ENCODE measurements around the gene TNFRSF18.

The TNFRSF18 gene

GRCh38 chr1:1213345-1214265 is 7.2 kb upstream of the TNFRSF18 start, which contains the start of gene TNFRSF4:
Gene TNFRSF4, minus strand, starts transcription at chr1:1214153. Its CDS starts 26 bp downstream, at chr1:1214127.
- no peak for DNase-seq (ENCODE audit: low read depth, low spot score)

DNA sequence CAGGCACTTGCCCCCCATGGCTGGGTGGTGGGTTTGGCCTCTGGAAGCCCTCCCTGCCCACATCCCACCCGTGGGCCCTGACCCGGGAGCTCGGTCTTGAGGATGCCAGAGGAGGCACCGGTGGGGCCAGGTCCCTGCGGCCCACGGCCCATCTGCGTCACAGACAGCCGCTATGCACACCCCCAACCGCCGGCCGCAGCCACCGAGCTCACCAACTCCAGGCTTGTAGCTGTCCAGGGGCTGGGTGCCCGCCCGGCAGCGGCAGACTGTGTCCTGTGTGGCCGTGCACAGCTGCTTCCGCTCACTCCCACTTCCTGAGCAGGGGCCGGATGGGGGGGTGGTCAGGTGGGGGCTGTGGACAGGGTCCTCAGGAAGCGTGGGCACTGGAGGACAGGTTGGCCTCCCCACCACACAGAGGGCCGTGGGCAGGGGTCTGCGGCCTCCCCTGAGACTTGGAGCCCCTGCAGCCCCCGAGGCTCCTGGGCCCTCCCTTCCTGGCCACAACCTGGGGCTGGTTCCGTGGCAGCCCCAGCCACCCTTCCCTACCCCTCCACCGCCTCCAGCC is 6.5 kb upstream of the TNFRSF18 start:
- no peak for DNase-seq (ENCODE audit: low read depth, low spot score)

DNA sequence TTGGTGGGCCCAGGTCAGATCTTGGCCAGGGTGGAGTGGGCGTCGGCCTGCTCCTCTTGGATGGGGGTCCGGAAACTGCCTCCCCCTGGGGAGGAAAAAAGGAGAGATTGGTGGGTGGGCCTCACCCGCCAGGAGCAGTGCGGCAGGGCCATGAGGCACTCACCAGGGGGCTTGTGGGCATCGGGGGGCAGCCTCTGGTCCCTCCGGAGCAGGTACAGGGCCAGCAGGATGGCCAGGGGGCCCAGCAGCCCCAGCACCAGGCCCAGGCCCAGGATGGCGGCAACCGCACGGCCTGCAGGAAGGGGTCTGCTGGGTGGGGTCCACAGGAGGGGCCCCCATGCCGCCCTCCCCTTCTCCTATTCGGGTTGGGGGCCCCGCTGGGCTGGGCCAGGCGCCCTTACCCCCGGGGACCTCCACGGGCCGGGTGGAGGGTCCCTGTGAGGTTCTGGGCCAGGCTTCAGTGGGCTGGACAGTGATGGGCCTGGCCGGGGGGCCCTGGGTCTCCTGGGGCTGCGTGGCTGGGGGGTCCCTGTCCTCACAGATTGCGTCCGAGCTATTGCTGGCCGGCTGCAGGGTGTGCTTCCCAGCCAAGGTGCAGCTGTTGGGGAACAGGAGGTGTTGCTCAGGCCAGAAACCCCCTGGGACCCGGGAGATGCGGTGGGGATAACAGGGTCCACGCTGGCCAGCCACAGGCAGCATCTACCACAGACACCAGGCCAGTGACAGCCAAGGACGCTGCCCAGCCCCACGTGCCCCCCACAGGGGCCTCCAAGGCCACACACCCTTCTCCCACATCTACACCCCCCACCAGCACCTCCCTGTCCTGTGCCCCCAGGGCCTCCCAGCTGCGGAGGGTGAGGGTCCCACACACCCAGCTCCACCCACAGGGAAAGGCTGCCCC is 5.4 kb upstream of the TNFRSF18 start:
- no peak for DNase-seq (ENCODE audit: low read depth, low spot score)

GRCh38 chr1:1210726-1211540 is 4.5 kb upstream of the TNFRSF18 start:
- DNase-seq (ENCODE audit: low read depth, low spot score), result no peak

DNA sequence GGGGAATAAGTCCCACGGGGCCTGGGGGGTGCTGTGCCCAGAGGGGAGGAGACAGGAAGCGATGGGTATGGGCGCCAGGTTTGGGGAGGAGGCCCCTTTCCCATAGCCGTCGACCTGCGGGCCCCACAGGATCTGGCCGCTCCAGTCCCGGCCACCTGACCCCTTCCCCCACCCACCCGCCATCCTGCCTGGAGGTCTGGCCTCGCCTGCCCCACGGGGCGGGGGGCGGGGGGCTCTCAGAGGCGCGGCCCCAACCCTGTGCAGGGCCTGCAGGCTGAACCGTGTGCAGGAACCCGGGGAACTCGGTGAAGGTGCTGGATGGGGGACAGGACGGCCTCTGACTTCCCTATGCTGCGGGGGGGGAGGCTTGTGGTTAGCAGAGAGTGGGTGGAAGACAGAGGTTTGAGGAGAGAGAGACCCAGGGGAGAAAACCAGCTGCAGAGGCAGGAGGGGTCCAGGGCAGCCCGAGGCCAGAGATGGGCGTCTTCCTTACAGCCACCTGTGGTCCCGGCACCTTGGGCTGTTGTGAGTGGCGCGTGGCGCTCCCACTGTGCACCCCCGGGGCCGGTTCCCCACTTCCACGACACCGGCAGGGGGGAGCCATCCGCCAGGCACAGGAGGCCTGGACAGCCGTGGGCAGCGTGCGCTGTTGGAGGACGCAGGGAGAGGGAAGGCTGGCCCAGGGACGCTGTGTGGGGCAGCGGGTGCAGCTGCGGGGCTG is 2.5 kb upstream of the TNFRSF18 start:
- no peak for DNase-seq (ENCODE audit: low read depth, low spot score)

DNA sequence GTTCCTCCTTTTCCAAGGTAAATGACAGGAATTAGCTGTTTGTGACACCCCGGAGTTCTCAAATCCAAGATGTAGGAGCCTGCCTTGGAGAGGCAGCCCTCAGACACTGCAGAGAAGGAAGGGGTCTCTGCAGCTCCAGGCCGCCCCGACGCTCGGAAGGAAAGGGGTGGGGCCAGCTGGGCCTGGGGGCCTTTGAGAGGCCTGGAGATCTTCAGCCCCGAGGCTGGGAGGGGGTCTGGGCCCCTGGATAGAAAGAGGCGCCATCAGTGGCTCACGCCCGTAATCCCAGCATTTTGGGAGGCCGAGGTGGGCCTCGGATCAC is 1.1 kb upstream of the TNFRSF18 start:
- no peak for DNase-seq (ENCODE audit: low read depth, low spot score)

DNA sequence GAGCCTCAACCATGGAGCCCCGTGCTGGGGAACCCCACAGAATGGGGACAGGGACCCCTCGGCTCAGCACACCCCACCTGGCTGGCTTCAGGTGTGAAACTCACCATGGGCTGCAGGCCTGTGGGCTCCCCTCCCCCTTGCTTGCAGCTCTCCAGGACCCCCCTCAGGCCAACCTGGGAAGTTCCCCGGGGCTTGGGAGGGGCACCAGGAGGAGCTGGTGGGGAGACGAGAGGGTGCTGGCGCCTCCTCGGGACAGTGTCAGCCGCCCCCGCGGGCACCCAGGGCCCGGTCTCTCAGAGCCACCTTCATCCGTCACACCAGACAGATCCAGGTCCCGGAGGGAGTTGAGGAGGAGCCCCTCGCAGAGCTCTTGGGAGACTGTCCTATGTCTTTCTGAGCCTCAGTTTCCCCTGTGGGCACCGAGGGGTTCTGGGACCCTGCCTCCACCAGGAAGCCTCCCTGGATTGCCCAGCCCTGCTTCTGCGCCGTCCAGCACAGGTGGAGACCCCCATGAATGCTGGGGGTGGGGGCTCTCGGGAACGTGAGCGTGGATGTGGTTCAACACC is 657 bp upstream of the TNFRSF18 start:
- no peak for DNase-seq (ENCODE audit: low read depth, low spot score)

- DNase-seq (ENCODE audit: low read depth, low spot score), result no peak
Measured at GRCh38 chr1:1205769-1206375, 520 bp downstream of the TNFRSF18 start.

GRCh38 chr1:1204998-1205768 is 1.2 kb downstream of the TNFRSF18 start:
- no peak for DNase-seq (ENCODE audit: low read depth, low spot score)

GRCh38 chr1:1204425-1204920 is 1.9 kb downstream of the TNFRSF18 start:
- DNase-seq (ENCODE audit: low read depth, low spot score), result no peak

DNA sequence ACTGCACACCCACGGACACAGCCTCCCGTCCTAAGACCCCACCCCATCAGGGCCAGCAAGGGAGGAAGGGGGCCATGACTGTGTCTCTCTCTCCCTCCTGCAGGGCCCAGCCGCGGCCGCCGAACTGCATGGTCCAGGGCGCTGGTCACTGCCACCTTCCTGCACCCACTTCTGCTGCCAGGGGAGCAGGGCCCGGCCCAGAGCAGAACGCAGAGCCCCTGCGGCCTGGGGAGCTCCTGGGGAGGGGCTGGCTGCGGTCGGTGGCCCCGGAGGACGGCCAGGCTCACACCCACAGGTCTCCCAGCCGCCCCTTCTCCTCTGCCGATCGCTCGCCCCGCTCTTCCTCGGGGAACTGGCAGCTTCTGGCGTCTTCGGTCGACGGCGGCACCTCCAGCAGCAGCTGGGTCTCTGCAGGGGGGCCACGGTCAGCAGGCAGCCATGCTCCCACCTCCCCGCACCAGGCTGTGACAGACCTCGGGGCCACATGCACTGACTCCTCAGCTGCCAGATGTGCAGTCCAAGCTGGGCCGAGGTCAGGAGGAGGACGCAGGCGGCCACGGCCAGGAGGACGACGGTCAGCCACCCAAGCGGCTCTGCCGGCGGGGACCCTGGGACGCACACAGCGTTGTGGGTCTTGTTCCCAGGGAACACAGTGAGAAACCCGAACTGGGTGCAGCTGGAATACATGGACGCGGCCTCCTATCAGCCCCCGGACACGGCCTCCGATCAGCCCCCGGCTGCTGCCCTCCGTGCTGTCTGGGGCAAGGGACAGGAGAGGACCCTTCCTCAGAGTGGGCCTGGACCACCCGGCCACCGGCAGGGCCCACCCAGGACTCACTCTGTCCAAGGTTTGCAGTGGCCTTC is 2.6 kb downstream of the TNFRSF18 start:
- DNase-seq (ENCODE audit: low read depth, low spot score), result no peak

DNA sequence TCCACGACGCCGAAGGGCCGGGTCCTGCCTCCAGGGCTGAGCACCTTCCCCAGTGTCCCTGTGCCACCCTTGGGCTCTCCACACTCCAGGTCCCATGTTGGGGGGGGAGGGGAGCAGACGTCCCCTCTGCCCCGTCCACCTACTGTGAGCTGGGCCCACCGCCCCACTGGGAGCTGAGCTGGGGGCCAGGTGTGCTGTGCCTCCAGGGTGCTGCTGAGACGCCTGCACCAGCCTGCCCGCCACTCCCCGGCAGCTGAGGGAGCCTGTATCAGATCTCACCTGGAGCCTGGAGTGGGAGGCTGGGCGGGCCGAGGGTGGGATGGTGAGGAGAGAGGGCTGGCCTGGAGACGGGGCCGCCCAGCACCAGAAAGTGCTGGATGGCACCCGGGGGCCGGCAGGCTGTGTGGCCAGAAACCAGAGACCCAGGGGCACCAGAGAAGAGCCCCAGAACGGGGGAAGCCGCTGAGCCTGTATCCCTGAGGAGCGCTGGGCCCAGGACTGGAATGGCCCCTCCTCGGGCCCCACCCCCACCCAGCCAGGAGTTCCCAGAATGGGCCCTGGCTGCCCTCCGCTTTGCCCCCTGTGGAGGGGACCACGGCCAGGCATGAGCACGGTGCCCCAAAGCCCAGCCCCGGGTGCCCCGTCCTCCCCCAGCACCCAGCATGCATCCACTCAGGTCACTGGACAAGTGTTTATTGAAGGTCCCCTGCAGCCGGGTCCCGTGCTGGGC is 3.4 kb downstream of the TNFRSF18 start:
- no peak for DNase-seq (ENCODE audit: low read depth, low spot score)

GRCh38 chr1:1200876-1201810 is 5.2 kb downstream of the TNFRSF18 start:
- DNase-seq (ENCODE audit: low read depth, low spot score), result no peak

GRCh38 chr1:1199961-1200875 is 6.2 kb downstream of the TNFRSF18 start:
- DNase-seq (ENCODE audit: low read depth, low spot score), result no peak
